Ovary (tissue), 9 donors: ENCODE data around the gene NELL1. TPM values are rescaled to one million over a fixed set of nuclear protein-coding genes. Genes with fewer than 3 reads are reported as not detected.

Experiments used
- DNase-seq, 5 donors: peaks; one replicate each; pipeline ENCODE4 v3.0.0-alpha.2; 2019 to 2020
- H3K27ac ChIP-seq, 2 donors: fragments of 200-600 bp; one replicate each; pipeline versions ENCODE4 v1.5.1 to v1.8.0; 2019 to 2022
- H3K27me3 ChIP-seq: fragments of 200-600 bp; one replicate; pipeline ENCODE4 v1.8.0; 2022
- H3K36me3 ChIP-seq: fragments of 200-600 bp; sonication (generic); one replicate; pipeline ENCODE4 v1.5.1; 2019
- H3K4me1 ChIP-seq: one replicate; pipeline ENCODE4 v1.8.1; 2013; ENCODE audit warnings: mild to moderate bottlenecking, moderate library complexity; ENCODE audit not compliant: insufficient read depth
- H3K4me3 ChIP-seq: fragments of 200-600 bp; sonication (generic); one replicate; pipeline ENCODE4 v1.5.1; 2017
- H3K9me3 ChIP-seq, 2 donors: fragments of 200-600 bp in 1 of 2; sonication (generic) in 1 of 2; one replicate each; pipeline versions ENCODE4 v1.5.1 to v1.8.1; 2013 to 2019; ENCODE audit warnings: mild to moderate bottlenecking in 1 of 2, moderate library complexity in 1 of 2
- CTCF ChIP-seq, 3 donors: fragments of 450-650 bp in 2 of 3; fragments of 200-600 bp in 1 of 3; IDR thresholded peaks; one replicate each; pipeline versions ENCODE4 v1.5.1 to v1.8.0; 2016 to 2022; ENCODE audit warnings: antibody characterized with exemption in 3 of 3, mild to moderate bottlenecking in 1 of 3
- EP300 ChIP-seq: sonication (generic); formaldehyde crosslinking; IDR thresholded peaks from one replicate; pipeline ENCODE4 v1.6.1; 2017; ENCODE audit warnings: antibody characterized with exemption
- POLR2A ChIP-seq: fragments of 450-650 bp; IDR thresholded peaks from one replicate; pipeline ENCODE4 v1.6.1; 2017; ENCODE audit warnings: antibody characterized with exemption, mild to moderate bottlenecking, moderate library complexity
- WGBS, 3 donors: extraction: QIAGEN DNeasy Blood & Tissue Kit in 1 of 3; methylation state at CpG; one replicate each; pipeline versions ENCODE4 v1.1.5 to v1.1.7; 2013 to 2017; 5-methylcytosine and 5-hydroxymethylcytosine counted together
- intact Hi-C, 4 donors: fragments of 100-400 bp; cut with DNase I; formaldehyde crosslinking; loops; one replicate each; pipeline versions ENCODE4 v1.11.0 to v1.15.1; 2022 to 2023
- polyA plus RNA-seq, 2 donors: library from polyadenylated mRNA; stranded (reverse); fragments of 200-250 nt in 1 of 2; fragments of 350-450 nt in 1 of 2; fragmentation: Illumina TruSeq in 1 of 2; extraction: RNeasy Lipid Tissue Mini Kit (QIAGEN cat#74804) in 1 of 2; gene quantifications; one replicate each; pipeline ENCODE4 v1.2.3, GENCODE V29; 2013 to 2014
- total RNA-seq, 7 donors: library from RNA; depleted of rRNA in 2 of 7; stranded (reverse); fragments of >200 nt in 2 of 7; fragmentation: NEBNext Ultra II Directional in 3 of 7; extraction: Animal tissue kit (Norgen Biotek cat#: 25700) in 3 of 7; gene quantifications; one replicate each; pipeline versions ENCODE4 v1.1.0 to v1.2.4, GENCODE V29; 2016 to 2023
- donor health status: DM: no; HTN: no; CAD: no; lungs with moderate emphysema.
- donor health status: DM: no; HTN: no; CAD: no.
- donor health status: Bipolar disorder and iron deficiency.
- donor health status: DM: yes; HTN: yes; CAD: no.
- donor health status: DM: no; HTN: no; CAD: no.
- donor health status: DM: yes; HTN: yes; CAD: no.

Gene NELL1
- total and polyA plus RNA-seq, 9 donors, result 0.21 to 0.43 (median 0.36) TPM; not detected in 5

- H3K4me1 ChIP-seq, result no peaks in the 10 kb centered on the region
- intact Hi-C loops, result no loop called here
- no peaks in the 10 kb centered on the region for H3K36me3 ChIP-seq
- no peaks in the 10 kb centered on the region for H3K27me3 ChIP-seq
- TF ChIP-seq EP300, result no peak
- TF ChIP-seq POLR2A, result no peak
- no peak for TF ChIP-seq CTCF (IDR thresholded peaks at IDR 0.05)
- no peak for DNase-seq
- no peak overlapping the region for H3K4me3 ChIP-seq
- no peak overlapping the region for H3K27ac ChIP-seq
- H3K9me3 ChIP-seq, result no peaks in the 10 kb centered on the region
These were observed 241.3 kb downstream of the NELL1 start for GRCh38 chr11:20910733-20911132.

GRCh38 chr11:20912065-20912821, 242.9 kb downstream of the NELL1 start:
- Histone ChIP-seq H3K9me3 (no peaks in the 10 kb centered on the region), H3K27me3 (no peaks in the 10 kb centered on the region), H3K27ac (no peak overlapping the region), H3K4me3 (no peak overlapping the region), H3K36me3 (no peaks in the 10 kb centered on the region), H3K4me1 (no peaks in the 10 kb centered on the region)
- WGBS, 3 donors, result 10 to 17% (median 11%) methylated on average over 2 of the region's 2 CpGs
- TF ChIP-seq EP300 (no peak), POLR2A (no peak)
- intact Hi-C loops, result no loop called here
- no peak for DNase-seq

- TF ChIP-seq EP300 (no peak), CTCF (IDR thresholded peaks at IDR 0.05) (no peak), POLR2A (no peak)
- WGBS, 3 donors, result 32 to 36% (median 32%) methylated on average over 4 of the region's 4 CpGs
These were observed 243.6 kb downstream of the NELL1 start for GRCh38 chr11:20912922-20913512.

GRCh38 chr11:20917306-20917705, 247.9 kb downstream of the NELL1 start:
- no peak overlapping the region for H3K27ac ChIP-seq
- H3K4me3 ChIP-seq, result no peak overlapping the region
- no peak for DNase-seq
- TF ChIP-seq EP300 (no peak), POLR2A (no peak), CTCF (IDR thresholded peaks at IDR 0.05) (no peak)
- no peaks in the 10 kb centered on the region for H3K27me3 ChIP-seq
- intact Hi-C loops, result no loop called here
- no peaks in the 10 kb centered on the region for H3K36me3 ChIP-seq
- H3K9me3 ChIP-seq, result no peaks in the 10 kb centered on the region
- no peaks in the 10 kb centered on the region for H3K4me1 ChIP-seq

More at GRCh38 chr11:20912922-20913512, 243.6 kb downstream of the NELL1 start:
- H3K4me3 ChIP-seq, result no peak overlapping the region
- H3K36me3 ChIP-seq, result no peaks in the 10 kb centered on the region
- DNase-seq, result no peak
- intact Hi-C loops, result no loop called here
- no peaks in the 10 kb centered on the region for H3K4me1 ChIP-seq
- H3K27ac ChIP-seq, result no peak overlapping the region
- H3K27me3 ChIP-seq, result no peaks in the 10 kb centered on the region
- no peaks in the 10 kb centered on the region for H3K9me3 ChIP-seq
